SK-N-SH (cell line): ENCODE measurements around the gene SP3. TPM values are rescaled to one million over a fixed set of nuclear protein-coding genes. Genes with fewer than 3 reads are reported as not detected.

Source experiments
- CTCF ChIA-PET: fragments of 300-600, 350-600 bp; formaldehyde crosslinking; extraction: SDS; loops from one replicate; lab custom pipeline; 2021; lab: Yijun Ruan, JAX
- POLR2A ChIA-PET: fragments of 350-600 bp; sonication (Branson Sonifier 250); formaldehyde crosslinking; extraction: SDS; loops from one replicate; lab custom pipeline; 2020; ENCODE audit warnings: antibody characterized with exemption, inconsistent platforms; lab: Yijun Ruan, JAX
- DNase-seq: peaks from one replicate; pipeline ENCODE4 v3.0.0; 2012
- H2AFZ ChIP-seq: fragments of 200-600 bp; sonication (generic); 2 replicates; pipeline ENCODE4 v1.8.1; 2016; ENCODE audit warnings: antibody characterized with exemption, mild to moderate bottlenecking, low read depth
- H3F3A ChIP-seq: fragments of 200-600 bp; sonication (generic); replicated peaks from 2 replicates; pipeline ENCODE3; 2016; ENCODE audit warnings: antibody characterized with exemption, mild to moderate bottlenecking; ENCODE audit not compliant: insufficient read depth
- H3K27ac ChIP-seq, 2 experiments: fragments of 200-500 bp in 1 of 2; fragments of 200-600 bp in 1 of 2; sonication (Bioruptor generic) in 1 of 2; sonication (generic), shearing (Covaris generic) in 1 of 2; 2 replicates each; pipeline versions ENCODE4 v1.5.1 to v1.6.1; 2014 to 2016; ENCODE audit warnings: low read depth in 2 of 2, inconsistent platforms in 1 of 2, low read length in 1 of 2, mild to moderate bottlenecking in 1 of 2, mixed read lengths in 1 of 2
- H3K27me3 ChIP-seq: fragments of 200-600 bp; sonication (generic), shearing (Covaris generic); 2 replicates; pipeline ENCODE4 v1.6.1; 2016; ENCODE audit warnings: mixed run types; ENCODE audit not compliant: insufficient read depth
- H3K36me3 ChIP-seq, 2 experiments: fragments of 200-500 bp in 1 of 2; fragments of 200-600 bp in 1 of 2; sonication (Bioruptor generic) in 1 of 2; sonication (generic) in 1 of 2; replicated peaks in 1 of 2; 2 replicates each; pipeline versions ENCODE3 to v1.5.1; 2014 to 2016; ENCODE audit warnings: low read length in 1 of 2, mild to moderate bottlenecking in 1 of 2; ENCODE audit not compliant: insufficient read depth in 2 of 2, control insufficient read depth in 1 of 2
- H3K4me1 ChIP-seq, 2 experiments: fragments of 200-500 bp in 1 of 2; fragments of 200-600 bp in 1 of 2; sonication (Bioruptor generic) in 1 of 2; sonication (generic), shearing (Covaris generic) in 1 of 2; 2 replicates each; pipeline versions ENCODE4 v1.5.1 to v1.6.1; 2014 to 2016; ENCODE audit warnings: low read depth in 1 of 2, low read length in 1 of 2, mixed run types in 1 of 2; ENCODE audit not compliant: insufficient read depth in 2 of 2, control insufficient read depth in 1 of 2
- H3K4me2 ChIP-seq: fragments of 200-600 bp; sonication (generic), shearing (Covaris generic); 2 replicates; pipeline ENCODE4 v1.6.1; 2017; ENCODE audit warnings: mixed run types
- H3K4me3 ChIP-seq, 2 experiments: fragments of 200-500 bp in 1 of 2; fragments of 200-600 bp in 1 of 2; sonication (Bioruptor generic) in 1 of 2; sonication (generic), shearing (Covaris generic) in 1 of 2; 2 replicates each; pipeline versions ENCODE4 v1.5.1 to v1.8.1; 2014 to 2016; ENCODE audit warnings: low read depth in 2 of 2, inconsistent platforms in 1 of 2, low read length in 1 of 2, mild to moderate bottlenecking in 1 of 2, mixed read lengths in 1 of 2, moderate library complexity in 1 of 2
- H3K79me2 ChIP-seq: fragments of 200-600 bp; sonication (generic); 2 replicates; pipeline ENCODE4 v1.8.1; 2017; ENCODE audit warnings: mild to moderate bottlenecking; ENCODE audit not compliant: insufficient read depth
- H3K9ac ChIP-seq: fragments of 200-600 bp; sonication (generic); 2 replicates; pipeline ENCODE4 v1.6.1; 2017; ENCODE audit warnings: mixed run types
- H3K9me2 ChIP-seq: fragments of 200-600 bp; sonication (generic); 2 replicates; pipeline ENCODE4 v1.6.1; 2017; ENCODE audit warnings: mixed run types
- H3K9me3 ChIP-seq: fragments of 200-600 bp; sonication (generic); 2 replicates; pipeline ENCODE4 v1.6.1; 2017; ENCODE audit warnings: mixed run types, mild to moderate bottlenecking, moderate library complexity
- H4K20me1 ChIP-seq: fragments of 200-600 bp; sonication (generic); 2 replicates; pipeline ENCODE4 v1.6.1; 2017; ENCODE audit warnings: mild to moderate bottlenecking, mixed run types; ENCODE audit not compliant: insufficient read depth
- EZH2phosphoT487 ChIP-seq: fragments of 200-600 bp; sonication (generic); IDR thresholded peaks from 2 replicates; pipeline ENCODE4 v1.6.1; 2017; ENCODE audit warnings: low read depth, mixed run types, mild to moderate bottlenecking, antibody characterized with exemption, moderate library complexity, borderline replicate concordance
- FOSL2 ChIP-seq: IDR thresholded peaks from 2 replicates; pipeline ENCODE4 v1.4.0; 2012; ENCODE audit warnings: low read depth, mild to moderate bottlenecking, moderate library complexity, borderline replicate concordance
- MXI1 ChIP-seq: IDR thresholded peaks from 2 replicates; pipeline ENCODE4 v1.6.1; 2012; ENCODE audit warnings: mild to moderate bottlenecking, low read depth, low read length, improper control_type of control experiment
- RCOR1 ChIP-seq: fragments of 150-350 bp; IDR thresholded peaks from 2 replicates; pipeline ENCODE4 v1.6.1; 2017; ENCODE audit warnings: antibody characterized with exemption, low read length
- SIN3A ChIP-seq: IDR thresholded peaks from 2 replicates; pipeline ENCODE4 v1.6.1; 2012; ENCODE audit warnings: low read depth, mild to moderate bottlenecking, low read length, moderate library complexity, borderline replicate concordance
- TAF1 ChIP-seq: IDR thresholded peaks from 2 replicates; pipeline ENCODE4 v1.6.1; 2012; ENCODE audit warnings: low read depth, mild to moderate bottlenecking, low read length, moderate library complexity, borderline replicate concordance
- ZBTB33 ChIP-seq: IDR thresholded peaks from 2 replicates; pipeline ENCODE4 v1.4.0; 2012; ENCODE audit warnings: low read depth, borderline replicate concordance
- whole genome bisulfite sequencing: methylation state at CpG from one replicate; pipeline ENCODE4 v1.1.6; 2017; ENCODE audit warnings: low lambda C conversion rate; 5-methylcytosine and 5-hydroxymethylcytosine counted together
- polyA plus RNA-seq, 3 experiments: library from polyadenylated mRNA; depleted of rRNA; stranded (reverse); fragments of >200 nt; gene quantifications; 2 replicates each; pipeline ENCODE4 v1.2.3, GENCODE V29; 2012
- TF ChIP-seq, protein P1 (sequence below): IDR thresholded peaks from 2 replicates; pipeline ENCODE4 v1.6.1; 2012; ENCODE audit warnings: mild to moderate bottlenecking, low read depth, low read length, moderate library complexity
- TF ChIP-seq, protein P2 (sequence below): IDR thresholded peaks from 2 replicates; pipeline ENCODE4; 2012
- TF ChIP-seq, protein P3 (sequence below): fragments of 200-600 bp; sonication (generic); IDR thresholded peaks from 2 replicates; pipeline ENCODE4 v1.6.1; 2017; ENCODE audit warnings: antibody characterized with exemption, mild to moderate bottlenecking, moderate library complexity

The SP3 gene
- polyA plus RNA-seq, 1 of the 3 experiments (the other 2 are of a cell fraction), result 23.1 TPM

DNA sequence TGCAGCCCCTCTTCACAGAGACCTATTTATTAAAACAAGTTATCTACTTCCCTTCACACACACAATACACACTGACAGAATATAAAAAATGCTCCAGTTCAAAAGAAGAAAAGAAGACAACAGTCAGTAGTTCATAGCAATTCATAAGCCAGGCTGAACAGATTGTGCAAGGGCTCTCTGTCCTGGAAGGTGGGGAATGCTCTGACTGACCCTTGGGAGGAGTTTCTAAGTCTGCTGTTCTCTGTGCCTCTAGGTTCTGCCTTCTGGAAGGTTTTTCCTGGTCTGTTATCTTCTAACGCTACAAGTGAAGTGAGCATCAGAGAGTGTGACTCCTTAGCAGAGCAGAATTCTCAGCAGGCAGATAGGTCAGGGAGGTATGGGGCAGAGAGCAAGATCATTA, 35.7 kb downstream of the SP3 start:
- DNase-seq, result no peak
- H4K20me1 ChIP-seq, result peaks cover 80% of the 10 kb centered on the region
- peaks cover 100% of the 10 kb centered on the region for H3K79me2 ChIP-seq
- no peaks in the 10 kb centered on the region for H3K27me3 ChIP-seq
- peaks cover 11 to 38% of the 10 kb centered on the region in 2 experiments for H3K36me3 ChIP-seq
- H3K4me2 ChIP-seq, result no peak overlapping the region
- H3K4me1 ChIP-seq, result no peaks in the 10 kb centered on the region; a peak in 2 of 4 replicates
- H3K27ac ChIP-seq, result no peak overlapping the region
- H2AFZ ChIP-seq, result no peak overlapping the region
- CTCF ChIA-PET, result no interaction called here
- WGBS, result 92% methylated on average over 1 of the region's 1 CpG
- TF ChIP-seq, protein P1, sequence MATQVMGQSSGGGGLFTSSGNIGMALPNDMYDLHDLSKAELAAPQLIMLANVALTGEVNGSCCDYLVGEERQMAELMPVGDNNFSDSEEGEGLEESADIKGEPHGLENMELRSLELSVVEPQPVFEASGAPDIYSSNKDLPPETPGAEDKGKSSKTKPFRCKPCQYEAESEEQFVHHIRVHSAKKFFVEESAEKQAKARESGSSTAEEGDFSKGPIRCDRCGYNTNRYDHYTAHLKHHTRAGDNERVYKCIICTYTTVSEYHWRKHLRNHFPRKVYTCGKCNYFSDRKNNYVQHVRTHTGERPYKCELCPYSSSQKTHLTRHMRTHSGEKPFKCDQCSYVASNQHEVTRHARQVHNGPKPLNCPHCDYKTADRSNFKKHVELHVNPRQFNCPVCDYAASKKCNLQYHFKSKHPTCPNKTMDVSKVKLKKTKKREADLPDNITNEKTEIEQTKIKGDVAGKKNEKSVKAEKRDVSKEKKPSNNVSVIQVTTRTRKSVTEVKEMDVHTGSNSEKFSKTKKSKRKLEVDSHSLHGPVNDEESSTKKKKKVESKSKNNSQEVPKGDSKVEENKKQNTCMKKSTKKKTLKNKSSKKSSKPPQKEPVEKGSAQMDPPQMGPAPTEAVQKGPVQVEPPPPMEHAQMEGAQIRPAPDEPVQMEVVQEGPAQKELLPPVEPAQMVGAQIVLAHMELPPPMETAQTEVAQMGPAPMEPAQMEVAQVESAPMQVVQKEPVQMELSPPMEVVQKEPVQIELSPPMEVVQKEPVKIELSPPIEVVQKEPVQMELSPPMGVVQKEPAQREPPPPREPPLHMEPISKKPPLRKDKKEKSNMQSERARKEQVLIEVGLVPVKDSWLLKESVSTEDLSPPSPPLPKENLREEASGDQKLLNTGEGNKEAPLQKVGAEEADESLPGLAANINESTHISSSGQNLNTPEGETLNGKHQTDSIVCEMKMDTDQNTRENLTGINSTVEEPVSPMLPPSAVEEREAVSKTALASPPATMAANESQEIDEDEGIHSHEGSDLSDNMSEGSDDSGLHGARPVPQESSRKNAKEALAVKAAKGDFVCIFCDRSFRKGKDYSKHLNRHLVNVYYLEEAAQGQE, result no peak
- no peak for TF ChIP-seq ZBTB33
- TF ChIP-seq EZH2phosphoT487, result no peak
- TF ChIP-seq, protein P2, sequence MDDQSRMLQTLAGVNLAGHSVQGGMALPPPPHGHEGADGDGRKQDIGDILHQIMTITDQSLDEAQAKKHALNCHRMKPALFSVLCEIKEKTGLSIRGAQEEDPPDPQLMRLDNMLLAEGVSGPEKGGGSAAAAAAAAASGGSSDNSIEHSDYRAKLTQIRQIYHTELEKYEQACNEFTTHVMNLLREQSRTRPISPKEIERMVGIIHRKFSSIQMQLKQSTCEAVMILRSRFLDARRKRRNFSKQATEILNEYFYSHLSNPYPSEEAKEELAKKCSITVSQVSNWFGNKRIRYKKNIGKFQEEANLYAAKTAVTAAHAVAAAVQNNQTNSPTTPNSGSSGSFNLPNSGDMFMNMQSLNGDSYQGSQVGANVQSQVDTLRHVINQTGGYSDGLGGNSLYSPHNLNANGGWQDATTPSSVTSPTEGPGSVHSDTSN, result no peak
- TF ChIP-seq, protein P3, sequence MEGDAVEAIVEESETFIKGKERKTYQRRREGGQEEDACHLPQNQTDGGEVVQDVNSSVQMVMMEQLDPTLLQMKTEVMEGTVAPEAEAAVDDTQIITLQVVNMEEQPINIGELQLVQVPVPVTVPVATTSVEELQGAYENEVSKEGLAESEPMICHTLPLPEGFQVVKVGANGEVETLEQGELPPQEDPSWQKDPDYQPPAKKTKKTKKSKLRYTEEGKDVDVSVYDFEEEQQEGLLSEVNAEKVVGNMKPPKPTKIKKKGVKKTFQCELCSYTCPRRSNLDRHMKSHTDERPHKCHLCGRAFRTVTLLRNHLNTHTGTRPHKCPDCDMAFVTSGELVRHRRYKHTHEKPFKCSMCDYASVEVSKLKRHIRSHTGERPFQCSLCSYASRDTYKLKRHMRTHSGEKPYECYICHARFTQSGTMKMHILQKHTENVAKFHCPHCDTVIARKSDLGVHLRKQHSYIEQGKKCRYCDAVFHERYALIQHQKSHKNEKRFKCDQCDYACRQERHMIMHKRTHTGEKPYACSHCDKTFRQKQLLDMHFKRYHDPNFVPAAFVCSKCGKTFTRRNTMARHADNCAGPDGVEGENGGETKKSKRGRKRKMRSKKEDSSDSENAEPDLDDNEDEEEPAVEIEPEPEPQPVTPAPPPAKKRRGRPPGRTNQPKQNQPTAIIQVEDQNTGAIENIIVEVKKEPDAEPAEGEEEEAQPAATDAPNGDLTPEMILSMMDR, result no peak
- no peak for TF ChIP-seq MXI1
- TF ChIP-seq TAF1, result no peak
- TF ChIP-seq FOSL2, result no peak
- TF ChIP-seq RCOR1, result no peak
- TF ChIP-seq SIN3A, result no peak
- H3K9me2 ChIP-seq, result no peaks in the 10 kb centered on the region
- H3K9me3 ChIP-seq, result no peaks in the 10 kb centered on the region
- H3K9ac ChIP-seq, result no peak overlapping the region
- H3K4me3 ChIP-seq, result no peak overlapping the region
- no peaks in the 10 kb centered on the region for H3F3A ChIP-seq
- POLR2A ChIA-PET, result no interaction called here
